Astrocyte (in vitro differentiated cells and primary cell): ENCODE data around the gene WDR7. TPM values are rescaled to one million over a fixed set of nuclear protein-coding genes. Genes with fewer than 3 reads are reported as not detected.

ENCODE experiments used
- DNase-seq: peaks from one replicate; pipeline ENCODE4 v3.0.0-alpha.2; 2010; ENCODE audit warnings: low read depth
- FAIRE-seq: peaks from 2 replicates; lab custom pipeline; 2011; peaks lifted over from hg19 to GRCh38; lab: Jason Lieb, UNC
- H2AFZ ChIP-seq: 2 replicates; pipeline ENCODE4 v1.6.0; 2012; ENCODE audit warnings: low read depth, low read length, inconsistent platforms
- H3K27ac ChIP-seq: 2 replicates; pipeline ENCODE4 v1.5.1; 2011; ENCODE audit warnings: low read depth, low read length, inconsistent platforms
- H3K27me3 ChIP-seq: 2 replicates; pipeline ENCODE4 v1.6.0; 2011; ENCODE audit warnings: low read length, inconsistent platforms; ENCODE audit not compliant: insufficient read depth
- H3K36me3 ChIP-seq: 2 replicates; pipeline ENCODE4 v1.5.1; 2011; ENCODE audit warnings: low read length, inconsistent platforms; ENCODE audit not compliant: insufficient read depth
- H3K4me1 ChIP-seq: 2 replicates; pipeline ENCODE4 v1.5.1; 2011; ENCODE audit warnings: low read length, inconsistent platforms; ENCODE audit not compliant: insufficient read depth
- H3K4me2 ChIP-seq: 2 replicates; pipeline ENCODE4 v1.6.0; 2012; ENCODE audit warnings: low read length, inconsistent platforms
- H3K4me3 ChIP-seq: 2 replicates; pipeline ENCODE4 v1.5.1; 2011; ENCODE audit warnings: low read depth, mild to moderate bottlenecking, low read length, inconsistent platforms; ENCODE audit not compliant: insufficient read depth
- H3K79me2 ChIP-seq: 2 replicates; pipeline ENCODE4 v1.6.0; 2012; ENCODE audit warnings: mild to moderate bottlenecking, low read length, inconsistent platforms; ENCODE audit not compliant: insufficient read depth
- H3K9ac ChIP-seq: 2 replicates; pipeline ENCODE4 v1.6.0; 2012; ENCODE audit warnings: mild to moderate bottlenecking, low read length, inconsistent platforms
- H3K9me3 ChIP-seq: 2 replicates; pipeline ENCODE4 v1.5.1; 2012; ENCODE audit warnings: low read depth, mild to moderate bottlenecking, low read length, inconsistent platforms; ENCODE audit not compliant: insufficient read depth
- H4K20me1 ChIP-seq: 2 replicates; pipeline ENCODE4 v1.6.0; 2012; ENCODE audit warnings: low read length, inconsistent platforms; ENCODE audit not compliant: insufficient read depth
- H3K27ac Mint-ChIP-seq: one replicate; pipeline ENCODE4 v1.8.0; 2021; ENCODE audit warnings: mild to moderate bottlenecking, mixed read lengths; ENCODE audit not compliant: unreplicated experiment
- H3K27me3 Mint-ChIP-seq: one replicate; pipeline ENCODE4 v1.8.0; 2021; ENCODE audit warnings: low read depth, mixed read lengths; ENCODE audit not compliant: unreplicated experiment
- H3K36me3 Mint-ChIP-seq: one replicate; pipeline ENCODE4 v1.8.0; 2021; ENCODE audit warnings: low read depth, mixed read lengths; ENCODE audit not compliant: unreplicated experiment
- H3K4me1 Mint-ChIP-seq: one replicate; pipeline ENCODE4 v1.8.0; 2021; ENCODE audit warnings: low read depth, mixed read lengths; ENCODE audit not compliant: unreplicated experiment
- H3K4me3 Mint-ChIP-seq: one replicate; pipeline ENCODE4 v1.8.0; 2021; ENCODE audit warnings: mild to moderate bottlenecking, moderate library complexity, mixed read lengths; ENCODE audit not compliant: unreplicated experiment
- H3K9me3 Mint-ChIP-seq: one replicate; pipeline ENCODE4 v1.8.0; 2021; ENCODE audit warnings: mild to moderate bottlenecking, mixed read lengths; ENCODE audit not compliant: unreplicated experiment
- CTCF ChIP-seq: IDR thresholded peaks from 2 replicates; pipeline ENCODE4 v1.5.1; 2011; ENCODE audit warnings: low read depth, mild to moderate bottlenecking, inconsistent platforms, low read length, moderate library complexity; ENCODE audit not compliant: insufficient read depth
- EZH2 ChIP-seq: IDR thresholded peaks from 2 replicates; pipeline ENCODE4 v1.6.1; 2012; ENCODE audit warnings: mild to moderate bottlenecking, low read length, inconsistent platforms; ENCODE audit not compliant: insufficient read depth
- total RNA-seq: library from RNA; stranded (reverse); gene quantifications from 2 replicates; pipeline ENCODE4 v1.2.1, GENCODE V29; 2021

WDR7 gene
- total RNA-seq, 1 donor from 2014 or later, result 16.9 TPM

- H3K9ac ChIP-seq, result no peak overlapping the region
- H3K36me3 ChIP-seq, result no peaks in the 10 kb centered on the region
- no peak for FAIRE-seq
- H3K4me3 Mint-ChIP-seq, result no peak overlapping the region
- H3K4me3 ChIP-seq, result no peak overlapping the region
- H3K9me3 Mint-ChIP-seq, result no peaks in the 10 kb centered on the region
- H3K27ac ChIP-seq, result no peak overlapping the region
- H4K20me1 ChIP-seq, result no peaks in the 10 kb centered on the region
- no peak overlapping the region for H3K4me2 ChIP-seq
- H3K79me2 ChIP-seq, result no peaks in the 10 kb centered on the region
- no peak overlapping the region for H2AFZ ChIP-seq
- no peaks in the 10 kb centered on the region for H3K4me1 ChIP-seq
- H3K36me3 Mint-ChIP-seq, result no peaks in the 10 kb centered on the region
- no peaks in the 10 kb centered on the region for H3K9me3 ChIP-seq
- TF ChIP-seq EZH2, result no peak
- TF ChIP-seq CTCF, result no peak
- no peaks in the 10 kb centered on the region for H3K27me3 ChIP-seq
- H3K27me3 Mint-ChIP-seq, result no peaks in the 10 kb centered on the region
- no peak overlapping the region for H3K27ac Mint-ChIP-seq
- DNase-seq, result no peak
- H3K4me1 Mint-ChIP-seq, result no peaks in the 10 kb centered on the region
These were observed 202.8 kb downstream of the WDR7 start for GRCh38 chr18:56853961-56854360.

- no peaks in the 10 kb centered on the region for H3K9me3 ChIP-seq
- Mint-ChIP-seq H3K4me1 (no peaks in the 10 kb centered on the region), H3K4me3 (no peak overlapping the region), H3K9me3 (no peaks in the 10 kb centered on the region), H3K27ac (no peak overlapping the region), H3K36me3 (no peaks in the 10 kb centered on the region), H3K27me3 (no peaks in the 10 kb centered on the region)
- H3K36me3 ChIP-seq, result no peaks in the 10 kb centered on the region
- H3K27ac ChIP-seq, result no peak overlapping the region
- FAIRE-seq (no peak), DNase-seq (no peak)
- no peak overlapping the region for H3K4me3 ChIP-seq
- H4K20me1 ChIP-seq, result no peaks in the 10 kb centered on the region
- no peak overlapping the region for H2AFZ ChIP-seq
- H3K4me2 ChIP-seq, result no peak overlapping the region
- H3K27me3 ChIP-seq, result no peaks in the 10 kb centered on the region
- no peak for TF ChIP-seq EZH2
- no peak for TF ChIP-seq CTCF
- no peaks in the 10 kb centered on the region for H3K79me2 ChIP-seq
- no peaks in the 10 kb centered on the region for H3K4me1 ChIP-seq
- H3K9ac ChIP-seq, result no peak overlapping the region
These were observed 210.1 kb downstream of the WDR7 start for GRCh38 chr18:56861244-56861643.

- Histone ChIP-seq H3K4me1 (no peaks in the 10 kb centered on the region), H3K4me3 (no peak overlapping the region), H3K36me3 (no peaks in the 10 kb centered on the region), H3K27ac (no peak overlapping the region), H3K27me3 (no peaks in the 10 kb centered on the region), H4K20me1 (no peaks in the 10 kb centered on the region), H3K9me3 (no peaks in the 10 kb centered on the region), H2AFZ (no peak overlapping the region), H3K9ac (no peak overlapping the region), H3K4me2 (no peak overlapping the region), H3K79me2 (no peaks in the 10 kb centered on the region)
- FAIRE-seq (peak; percentile 73), DNase-seq (peak; percentile 35)
- Mint-ChIP-seq H3K36me3 (no peaks in the 10 kb centered on the region), H3K9me3 (no peaks in the 10 kb centered on the region), H3K27ac (no peak overlapping the region), H3K4me1 (peaks cover 5% of the 10 kb centered on the region), H3K4me3 (no peak overlapping the region), H3K27me3 (no peaks in the 10 kb centered on the region)
- TF ChIP-seq EZH2 (no peak), CTCF (peak; percentile 78)
These were observed 218.1 kb downstream of the WDR7 start for GRCh38 chr18:56869189-56869777.
